Activated CD8-positive, alpha-beta memory T cell treated with anti-CD3 and anti-CD28 coated beads, Interleukin-2, amount 10 ng/mL, durations not matched to agents 7 days and 5 days (primary cell): ENCODE measurements around the gene A3GALT2. TPM values are rescaled to one million over a fixed set of nuclear protein-coding genes. Genes with fewer than 3 reads are reported as not detected.
"Not testable (repeated sequence)": the region's sequence is repeated elsewhere in the genome, so short reads cannot be mapped to it uniquely, and the experiment has no call there.

ENCODE experiments used
- ATAC-seq: fragments of 150-1000 bp; cut with Tn5 transposase; one replicate; pipeline ENCODE4 v1.10.0; 2021; ENCODE audit warnings: moderate library complexity
- CTCF ChIA-PET: fragments of 350-600 bp; sonication (Branson Sonifier 250); formaldehyde crosslinking; loops from one replicate; lab custom pipeline; 2021; ENCODE audit warnings: antibody characterized with exemption; lab: Charles Lee
- DNase-seq: peaks from one replicate; pipeline ENCODE4 v3.0.0-alpha.2; 2020
- H3K27ac Mint-ChIP-seq: one replicate; pipeline ENCODE4 v1.8.0; 2021; ENCODE audit warnings: mild to moderate bottlenecking, mixed read lengths
- H3K27me3 Mint-ChIP-seq: one replicate; pipeline ENCODE4 v1.8.0; 2021; ENCODE audit warnings: mixed read lengths
- H3K36me3 Mint-ChIP-seq: one replicate; pipeline ENCODE4 v1.8.0; 2021; ENCODE audit warnings: mild to moderate bottlenecking, mixed read lengths
- H3K4me1 Mint-ChIP-seq: one replicate; pipeline ENCODE4 v1.8.0; 2021; ENCODE audit warnings: mixed read lengths
- H3K4me3 Mint-ChIP-seq: one replicate; pipeline ENCODE4 v1.8.0; 2021; ENCODE audit warnings: mild to moderate bottlenecking, moderate library complexity, mixed read lengths
- H3K9me3 Mint-ChIP-seq: one replicate; pipeline ENCODE4 v1.8.0; 2022; ENCODE audit warnings: low read depth, mixed read lengths
- total RNA-seq, 2 experiments: library from RNA; stranded (reverse); gene quantifications; one replicate each; pipeline ENCODE4 v1.2.3, GENCODE V29; 2021

The A3GALT2 gene
- total RNA-seq, 2 experiments from 2014 or later = not detected

- H3K27ac Mint-ChIP-seq = no peak overlapping the region
Observed at GRCh38 chr1:33298623-33299277, 22.1 kb downstream of the A3GALT2 start.

DNA sequence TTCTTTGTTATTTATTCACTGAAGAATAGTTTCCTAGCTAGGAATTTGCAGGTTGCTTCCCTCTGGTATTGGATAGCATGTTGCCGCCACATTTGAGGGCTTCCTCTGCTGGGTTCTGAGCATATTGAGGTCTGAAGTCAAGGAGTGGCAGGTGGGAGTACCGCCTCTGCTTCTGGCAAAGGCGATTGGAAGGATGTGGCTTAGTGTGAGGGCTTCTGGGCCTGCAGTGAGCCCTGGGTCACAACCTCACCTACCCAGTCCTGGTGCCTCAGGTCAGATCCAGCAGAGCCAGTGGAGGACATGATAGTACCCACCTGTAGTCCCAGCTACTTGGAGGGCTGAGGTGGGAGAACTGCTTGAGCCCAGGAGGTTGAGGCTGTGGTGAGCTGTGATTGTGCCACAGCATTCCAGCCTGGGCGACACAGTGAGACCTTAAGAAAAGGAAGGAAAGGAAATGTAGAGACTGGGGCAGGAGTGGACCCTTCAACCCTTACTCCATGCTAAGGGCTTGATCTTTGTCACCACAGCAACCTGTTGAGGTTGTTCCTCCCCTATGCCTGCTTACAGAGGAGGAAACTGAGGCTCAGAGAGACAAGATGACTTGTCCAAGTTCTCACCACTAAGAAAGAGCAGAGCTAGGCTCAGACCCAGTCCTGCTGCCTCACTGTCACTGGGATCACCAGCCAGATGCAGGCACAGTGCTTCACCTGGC is 22.8 kb downstream of the A3GALT2 start:
- H3K4me1 Mint-ChIP-seq = peaks cover 36% of the 10 kb centered on the region
- no peaks in the 10 kb centered on the region for H3K27me3 Mint-ChIP-seq
- H3K4me3 Mint-ChIP-seq = no peak overlapping the region
- H3K36me3 Mint-ChIP-seq = peaks cover 12% of the 10 kb centered on the region
- ATAC-seq = no peak
- H3K9me3 Mint-ChIP-seq = peaks cover 2% of the 10 kb centered on the region
- no peak for DNase-seq
- peak overlapping the region; percentile 25 for H3K27ac Mint-ChIP-seq
- CTCF ChIA-PET = interaction anchor here (0.6 to 7.5 kb wide), 19 partner anchors 14 to 897 kb away, joined by 3 to 107 read pairs (median 4); partner anchors contain the start of genes TRIM62 and ZSCAN20

More at GRCh38 chr1:33298623-33299277, 22.1 kb downstream of the A3GALT2 start:
- Mint-ChIP-seq H3K4me3 (no peak overlapping the region), H3K4me1 (peaks cover 42% of the 10 kb centered on the region), H3K27me3 (no peaks in the 10 kb centered on the region), H3K36me3 (peaks cover 12% of the 10 kb centered on the region), H3K9me3 (peaks cover 2% of the 10 kb centered on the region)
- DNase-seq (peak; percentile 76), ATAC-seq (peak; percentile 61)
- CTCF ChIA-PET = interaction anchor here (0.6 to 7.5 kb wide), 17 partner anchors 13 to 898 kb away, joined by 3 to 107 read pairs (median 4); partner anchors contain the start of genes TRIM62 and ZSCAN20

DNA sequence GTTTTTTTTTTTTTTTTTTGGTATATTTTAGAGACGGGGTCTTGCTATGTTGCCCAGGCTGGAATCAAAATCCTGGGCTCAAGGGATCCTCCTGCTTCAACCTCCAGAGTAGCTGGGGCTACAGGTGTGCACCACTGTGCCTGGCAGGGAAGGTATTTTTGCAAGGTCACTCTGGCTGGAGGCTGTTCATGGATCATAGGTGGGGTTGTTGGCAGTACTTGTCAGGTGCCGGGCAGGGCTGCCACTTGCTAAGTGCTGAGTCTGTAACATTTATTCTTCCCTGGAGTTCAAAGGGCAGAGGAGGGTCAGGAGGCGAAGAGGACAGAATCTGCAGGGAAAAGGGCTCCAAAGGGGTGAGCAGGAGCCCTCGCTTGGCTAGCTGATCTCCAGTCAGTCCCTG is 24.1 kb downstream of the A3GALT2 start:
- peaks cover 24% of the 10 kb centered on the region for H3K4me1 Mint-ChIP-seq
- H3K27ac Mint-ChIP-seq = no peak overlapping the region
- no peak overlapping the region for H3K4me3 Mint-ChIP-seq
- CTCF ChIA-PET = interaction anchor here (0.7 to 7.5 kb wide), 19 partner anchors 8 to 776 kb away, joined by 3 to 107 read pairs (median 8); partner anchors contain the start of genes TRIM62 and ZSCAN20
- H3K9me3 Mint-ChIP-seq = no peaks in the 10 kb centered on the region
- no peaks in the 10 kb centered on the region for H3K27me3 Mint-ChIP-seq
- H3K36me3 Mint-ChIP-seq = peaks cover 6% of the 10 kb centered on the region
- no peak for ATAC-seq
- no peak for DNase-seq

- no peak for ATAC-seq
- Mint-ChIP-seq H3K27ac (no peak overlapping the region), H3K9me3 (no peaks in the 10 kb centered on the region)
Observed at GRCh38 chr1:33296082-33296458, 24.8 kb downstream of the A3GALT2 start.

DNA sequence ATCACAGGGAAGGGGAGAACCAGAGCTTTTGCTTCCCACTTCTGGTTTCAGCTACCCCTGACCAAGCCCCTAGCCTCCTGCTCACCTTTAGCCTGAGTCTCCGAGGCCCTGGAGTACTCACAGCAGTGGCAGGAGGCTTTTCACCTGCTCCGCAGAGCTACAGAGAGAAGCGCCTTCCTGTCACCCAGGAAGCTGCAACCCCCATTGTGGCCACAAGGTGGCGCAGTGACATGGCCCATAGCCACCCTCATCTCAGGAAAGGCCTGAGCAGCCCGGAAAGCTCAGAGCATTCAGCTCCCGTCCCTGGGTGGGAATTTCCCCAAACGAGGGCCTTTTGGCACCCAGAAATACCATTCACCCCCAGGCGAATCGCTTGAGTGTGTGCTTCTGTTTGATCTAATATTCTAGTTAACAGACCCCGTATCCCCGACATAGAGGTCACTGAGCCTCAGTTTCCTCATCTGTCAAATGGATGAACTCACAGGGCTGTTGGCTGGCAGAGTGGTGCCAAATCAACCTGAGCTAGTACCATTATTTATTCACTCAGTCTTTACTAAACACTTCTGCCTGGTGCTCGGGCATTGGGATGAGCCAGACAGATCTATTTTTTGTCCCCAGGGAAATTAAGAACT is 25.3 kb downstream of the A3GALT2 start:
- peaks cover 6% of the 10 kb centered on the region for H3K36me3 Mint-ChIP-seq
- no peaks in the 10 kb centered on the region for H3K9me3 Mint-ChIP-seq
- no peak overlapping the region for H3K27ac Mint-ChIP-seq
- no peak overlapping the region for H3K4me3 Mint-ChIP-seq
- DNase-seq (peak; percentile 92), ATAC-seq (peak; percentile 92)
- H3K4me1 Mint-ChIP-seq = peaks cover 20% of the 10 kb centered on the region
- H3K27me3 Mint-ChIP-seq = no peaks in the 10 kb centered on the region
- CTCF ChIA-PET = interaction anchor here (0.7 to 7.5 kb wide), 47 partner anchors 9 to 775 kb away, joined by 3 to 107 read pairs (median 5); partner anchors contain the start of genes TRIM62 and ZSCAN20

More at GRCh38 chr1:33296082-33296458, 24.8 kb downstream of the A3GALT2 start:
- Mint-ChIP-seq H3K4me3 (no peak overlapping the region), H3K36me3 (peaks cover 6% of the 10 kb centered on the region), H3K4me1 (peaks cover 20% of the 10 kb centered on the region), H3K27me3 (no peaks in the 10 kb centered on the region)
- no peak for DNase-seq
- CTCF ChIA-PET = interaction anchor here (0.7 to 7.5 kb wide), 46 partner anchors 9 to 776 kb away, joined by 3 to 107 read pairs (median 5); partner anchors contain the start of genes TRIM62 and ZSCAN20

DNA sequence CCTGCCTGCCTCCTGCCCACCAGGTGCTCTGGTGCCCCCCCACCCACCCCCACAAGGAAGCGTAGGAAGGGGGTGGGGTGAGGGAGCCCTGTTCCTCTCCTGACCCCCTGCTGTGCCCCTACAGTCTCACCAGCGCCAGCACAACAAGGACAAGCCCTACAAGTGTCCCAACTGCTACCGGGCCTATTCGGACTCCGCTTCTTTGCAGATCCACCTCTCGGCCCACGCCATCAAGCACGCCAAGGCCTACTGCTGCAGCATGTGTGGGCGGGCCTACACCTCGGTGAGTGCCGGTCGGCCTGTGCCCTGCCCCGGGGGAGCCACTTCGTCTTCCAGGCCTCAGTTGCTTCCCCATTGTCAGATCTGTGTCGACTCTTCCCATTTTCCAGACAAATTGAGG is 25.9 kb downstream of the A3GALT2 start:
- ATAC-seq (no peak), DNase-seq (no peak)
- Mint-ChIP-seq H3K27ac (no peak overlapping the region), H3K9me3 (no peaks in the 10 kb centered on the region), H3K27me3 (no peaks in the 10 kb centered on the region), H3K4me3 (no peak overlapping the region), H3K4me1 (peaks cover 20% of the 10 kb centered on the region), H3K36me3 (peaks cover 6% of the 10 kb centered on the region)
- CTCF ChIA-PET = interaction anchor here (0.8 to 7.5 kb wide), 42 partner anchors 9 to 318 kb away, joined by 3 to 107 read pairs (median 6); partner anchors contain the start of genes TRIM62 and ZSCAN20

GRCh38 chr1:33294071-33295010 is 26.6 kb downstream of the A3GALT2 start:
- Mint-ChIP-seq H3K36me3 (peaks cover 11% of the 10 kb centered on the region), H3K4me1 (peaks cover 20% of the 10 kb centered on the region)

DNA sequence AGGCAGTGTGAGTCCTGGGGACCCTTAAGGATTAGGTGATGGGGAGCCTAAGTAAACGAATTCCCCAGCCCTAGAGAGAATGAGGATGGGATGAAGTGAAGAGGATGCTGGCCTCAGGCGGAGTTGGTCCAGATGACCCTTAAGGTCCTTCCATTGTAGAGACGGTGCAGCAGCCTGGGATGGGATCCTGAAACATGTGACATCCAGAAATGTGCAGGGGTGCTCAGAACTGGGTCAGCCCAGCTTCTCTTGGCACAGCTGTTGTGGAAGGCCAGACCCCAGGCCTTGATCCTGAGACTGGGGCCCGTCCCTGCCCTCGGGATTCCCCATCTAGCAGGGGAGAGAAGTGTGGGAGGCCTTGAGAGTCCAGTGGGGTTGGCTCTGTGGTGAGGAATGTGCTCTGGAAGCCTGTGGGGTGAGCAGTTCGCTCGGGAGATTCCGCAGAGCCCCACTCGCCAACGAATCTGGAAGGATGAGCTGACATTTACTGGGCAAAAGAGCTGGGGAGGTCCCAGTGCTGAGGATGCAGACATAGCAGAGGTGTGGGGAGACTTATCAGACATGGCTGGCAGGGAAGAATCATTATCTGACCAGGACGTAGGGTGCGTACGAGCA is 28.1 kb downstream of the A3GALT2 start:
- ATAC-seq (no peak), DNase-seq (no peak)
- peaks cover 12% of the 10 kb centered on the region for H3K36me3 Mint-ChIP-seq
- H3K27me3 Mint-ChIP-seq = no peaks in the 10 kb centered on the region
- CTCF ChIA-PET = interaction anchor here (1.1 to 7.5 kb wide), 2 partner anchors 75 to 179 kb away, joined by 3 to 107 read pairs; no protein-coding TSS in a partner anchor
- H3K4me3 Mint-ChIP-seq = no peak overlapping the region
- H3K4me1 Mint-ChIP-seq = peaks cover 10% of the 10 kb centered on the region
- H3K27ac Mint-ChIP-seq = no peak overlapping the region
- H3K9me3 Mint-ChIP-seq = no peaks in the 10 kb centered on the region

More at GRCh38 chr1:33294071-33295010, 26.6 kb downstream of the A3GALT2 start:
- H3K27ac Mint-ChIP-seq = peak overlapping the region; percentile 46
- CTCF ChIA-PET = interaction anchor here (1.0 to 7.5 kb wide), 13 partner anchors 10 to 318 kb away, joined by 3 to 107 read pairs (median 7); partner anchors contain the start of gene TRIM62
- no peak for DNase-seq
- H3K9me3 Mint-ChIP-seq = no peaks in the 10 kb centered on the region
- H3K27me3 Mint-ChIP-seq = no peaks in the 10 kb centered on the region
- H3K4me3 Mint-ChIP-seq = no peak overlapping the region
- no peak for ATAC-seq

- H3K4me3 Mint-ChIP-seq, H3K9me3 Mint-ChIP-seq: not testable (repeated sequence)
Observed at GRCh38 chr1:33290615-33291014, 30.3 kb downstream of the A3GALT2 start.

DNA sequence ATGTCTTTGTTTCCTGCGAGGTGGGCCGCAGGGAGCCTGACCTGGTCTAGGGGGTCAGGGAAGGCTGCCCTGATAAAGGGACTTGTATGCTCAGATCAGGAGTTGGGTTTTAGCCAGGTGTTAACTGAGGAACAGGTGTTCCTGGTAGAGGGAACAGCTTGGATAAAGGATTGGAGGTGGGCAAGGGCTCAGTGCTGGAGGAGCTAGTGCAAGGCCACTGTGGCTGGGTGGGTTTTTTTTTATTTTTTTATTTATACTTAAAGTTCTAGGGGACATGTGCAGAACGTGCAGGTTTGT is 31.1 kb downstream of the A3GALT2 start:
- no peak for ATAC-seq
- H3K9me3 Mint-ChIP-seq = no peaks in the 10 kb centered on the region

More at GRCh38 chr1:33290615-33291014, 30.3 kb downstream of the A3GALT2 start:
- ATAC-seq, H3K27ac Mint-ChIP-seq, CTCF ChIA-PET, H3K36me3 Mint-ChIP-seq, DNase-seq, H3K4me1 Mint-ChIP-seq, H3K27me3 Mint-ChIP-seq: not testable (repeated sequence)

DNA sequence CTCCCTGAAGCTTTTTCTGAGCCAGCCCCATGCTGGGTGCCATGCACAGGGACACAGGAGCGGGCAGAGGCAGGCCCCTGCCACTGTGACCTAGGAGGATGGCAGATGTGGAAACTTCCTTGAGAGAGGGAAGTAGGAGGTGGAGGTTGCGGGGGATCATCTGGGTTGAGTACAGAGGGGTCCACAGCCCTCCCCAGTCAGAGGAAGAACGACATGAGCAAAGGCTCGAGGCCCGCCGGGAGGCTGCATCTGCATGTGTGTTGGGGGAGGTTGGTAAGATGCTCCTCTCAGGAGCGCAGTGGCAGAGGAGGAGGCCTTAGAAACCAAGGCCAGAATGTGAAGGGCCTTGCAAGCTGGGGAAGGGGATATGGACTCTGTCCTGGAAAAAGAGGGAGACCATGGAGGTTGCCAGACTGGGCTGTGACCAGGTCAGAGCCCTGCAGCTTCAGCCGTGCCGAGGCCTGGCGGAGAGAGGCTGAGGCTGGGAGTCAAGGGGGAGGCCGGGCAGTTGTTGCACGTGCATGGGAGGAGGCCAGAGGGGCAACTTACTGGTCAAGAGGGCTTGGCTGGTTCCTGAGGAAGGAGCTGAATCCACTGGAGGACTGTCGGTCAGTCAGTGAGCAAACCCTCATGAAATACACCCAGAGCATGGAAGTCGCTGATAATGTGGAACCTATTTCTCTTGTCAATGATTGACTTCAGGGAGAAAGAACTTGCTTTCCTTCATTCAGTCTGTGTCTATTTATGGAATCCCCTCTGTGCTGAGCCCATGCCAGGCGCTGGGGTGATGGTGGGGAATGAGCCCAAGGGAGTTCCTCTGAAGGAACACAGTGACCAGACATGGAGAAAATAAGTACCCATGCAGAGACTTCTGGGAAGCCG is 31.7 kb downstream of the A3GALT2 start:
- ATAC-seq = no peak
- CTCF ChIA-PET = no interaction called here
- Mint-ChIP-seq H3K27ac (no peak overlapping the region), H3K4me1 (no peaks in the 10 kb centered on the region), H3K9me3 (no peaks in the 10 kb centered on the region), H3K36me3 (peaks cover 9% of the 10 kb centered on the region), H3K27me3 (no peaks in the 10 kb centered on the region), H3K4me3 (no peak overlapping the region)
- DNase-seq = no peak

More for the DNA sequence above, 31.1 kb downstream of the A3GALT2 start:
- Mint-ChIP-seq H3K36me3 (peaks cover 9% of the 10 kb centered on the region), H3K4me1 (no peaks in the 10 kb centered on the region), H3K27me3 (no peaks in the 10 kb centered on the region), H3K4me3 (no peak overlapping the region), H3K27ac (no peak overlapping the region)
- DNase-seq = no peak
- CTCF ChIA-PET = no interaction called here
